Mesendoderm (in vitro differentiated cells): Measurements from ENCODE around the gene ARHGAP18.

ENCODE experiments used
- DNase-seq: peaks from one replicate; pipeline ENCODE4 v3.0.0; 2013
- H2AK5ac ChIP-seq: 2 replicates; pipeline ENCODE4 v1.6.1; 2013; ENCODE audit warnings: low read length, inconsistent platforms
- H2BK120ac ChIP-seq: 2 replicates; pipeline ENCODE4 v1.6.1; 2013; ENCODE audit warnings: low read depth, mild to moderate bottlenecking, low read length, moderate library complexity, mixed read lengths
- H2BK15ac ChIP-seq: replicated peaks from 2 replicates; pipeline ENCODE4 v1.6.1; 2013; ENCODE audit warnings: low read depth, mild to moderate bottlenecking, moderate library complexity
- H2BK5ac ChIP-seq: 2 replicates; pipeline ENCODE4 v1.6.1; 2013; ENCODE audit warnings: low read length, inconsistent platforms
- H3K18ac ChIP-seq: 2 replicates; pipeline ENCODE4 v1.6.1; 2013; ENCODE audit warnings: mild to moderate bottlenecking, low read length, mixed read lengths
- H3K23ac ChIP-seq: one replicate; pipeline ENCODE4 v1.6.1; 2013; ENCODE audit warnings: low read length
- H3K27ac ChIP-seq: 2 replicates; pipeline ENCODE4 v1.5.1; 2013; ENCODE audit warnings: low read depth, mild to moderate bottlenecking, inconsistent platforms, low read length, moderate library complexity
- H3K27me3 ChIP-seq: 2 replicates; pipeline ENCODE4 v1.6.1; 2013; ENCODE audit warnings: low read length, control low read depth, mild to moderate bottlenecking, inconsistent platforms; ENCODE audit not compliant: insufficient read depth, poor library complexity
- H3K36me3 ChIP-seq: 2 replicates; pipeline ENCODE4 v1.6.1; 2013; ENCODE audit warnings: low read length, inconsistent platforms; ENCODE audit not compliant: control insufficient read depth, insufficient read depth
- H3K4ac ChIP-seq: one replicate; pipeline ENCODE4 v1.6.1; 2013; ENCODE audit warnings: low read depth, mild to moderate bottlenecking, low read length, moderate library complexity
- H3K4me1 ChIP-seq: 2 replicates; pipeline ENCODE4 v1.6.1; 2013; ENCODE audit warnings: low read depth, low read length, inconsistent platforms; ENCODE audit not compliant: control insufficient read depth
- H3K4me2 ChIP-seq: 2 replicates; pipeline ENCODE4 v1.6.1; 2013; ENCODE audit warnings: low read length
- H3K4me3 ChIP-seq: 2 replicates; pipeline ENCODE4 v1.5.1; 2013; ENCODE audit warnings: mild to moderate bottlenecking, low read length
- H3K56ac ChIP-seq: one replicate; pipeline ENCODE4 v1.6.1; 2013; ENCODE audit warnings: low read length
- H3K79me1 ChIP-seq: 2 replicates; pipeline ENCODE4 v1.6.1; 2013; ENCODE audit warnings: low read length, inconsistent platforms
- H3K79me2 ChIP-seq: 2 replicates; pipeline ENCODE4 v1.6.1; 2013; ENCODE audit warnings: mild to moderate bottlenecking, low read length; ENCODE audit not compliant: control insufficient read depth, insufficient read depth
- H3K9ac ChIP-seq: 2 replicates; pipeline ENCODE4 v1.6.1; 2013; ENCODE audit warnings: low read length, inconsistent platforms
- H4K5ac ChIP-seq: one replicate; pipeline ENCODE4 v1.6.1; 2013; ENCODE audit warnings: low read length
- H4K8ac ChIP-seq: one replicate; pipeline ENCODE4 v1.6.1; 2013; ENCODE audit warnings: low read depth, mild to moderate bottlenecking, control low read depth, low read length, moderate library complexity
- WGBS: extraction: QIAGEN DNeasy Blood & Tissue Kit; methylation state at CpG from one replicate; pipeline ENCODE4 v1.1.7; 2013; ENCODE audit warnings: low lambda C conversion rate, missing lambda C conversion rate; ENCODE audit not compliant: insufficient coverage; ENCODE audit errors: extremely low coverage; 5-methylcytosine and 5-hydroxymethylcytosine counted together

The ARHGAP18 gene

DNA sequence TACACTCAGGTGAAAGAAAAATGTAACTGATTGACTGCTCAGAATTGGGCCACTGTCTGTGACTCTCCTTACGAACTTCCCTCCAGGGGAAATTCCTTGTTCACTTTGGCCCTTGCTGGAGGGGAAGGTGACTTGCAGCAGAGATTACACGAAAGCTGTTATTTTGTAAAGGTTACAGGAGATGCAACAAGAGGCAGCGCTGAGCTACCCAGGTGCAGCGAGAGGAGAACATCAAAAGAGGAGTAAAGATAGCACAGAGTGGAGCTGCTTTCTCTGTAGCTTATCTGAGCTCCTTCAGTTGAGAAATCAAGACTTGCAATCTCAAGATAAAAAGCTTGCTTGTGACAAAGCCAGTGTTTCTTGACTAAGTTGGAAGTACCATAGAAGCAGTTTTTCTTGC lies 144.6 kb downstream of the ARHGAP18 start:
- H3K4me1 ChIP-seq: no peaks in the 10 kb centered on the region
- no peak overlapping the region for H3K4me2 ChIP-seq
- H3K79me2 ChIP-seq: no peaks in the 10 kb centered on the region
- no peak overlapping the region for H3K18ac ChIP-seq
- no peak overlapping the region for H2BK5ac ChIP-seq
- no peaks in the 10 kb centered on the region for H3K79me1 ChIP-seq
- H4K5ac ChIP-seq: no peak overlapping the region
- H3K27ac ChIP-seq: no peak overlapping the region
- H3K27me3 ChIP-seq: no peaks in the 10 kb centered on the region
- H2AK5ac ChIP-seq: no peak overlapping the region
- no peak overlapping the region for H3K9ac ChIP-seq
- no peak overlapping the region for H2BK15ac ChIP-seq
- no peak overlapping the region for H3K23ac ChIP-seq
- no peak overlapping the region for H4K8ac ChIP-seq
- no peaks in the 10 kb centered on the region for H3K36me3 ChIP-seq
- no peak overlapping the region for H2BK120ac ChIP-seq
- WGBS: no CpG with 5 or more reads among the region's 4 CpGs
- no peak overlapping the region for H3K56ac ChIP-seq
- H3K4me3 ChIP-seq: no peak overlapping the region
- DNase-seq: peak; percentile 72
- H3K4ac ChIP-seq: no peak overlapping the region

DNA sequence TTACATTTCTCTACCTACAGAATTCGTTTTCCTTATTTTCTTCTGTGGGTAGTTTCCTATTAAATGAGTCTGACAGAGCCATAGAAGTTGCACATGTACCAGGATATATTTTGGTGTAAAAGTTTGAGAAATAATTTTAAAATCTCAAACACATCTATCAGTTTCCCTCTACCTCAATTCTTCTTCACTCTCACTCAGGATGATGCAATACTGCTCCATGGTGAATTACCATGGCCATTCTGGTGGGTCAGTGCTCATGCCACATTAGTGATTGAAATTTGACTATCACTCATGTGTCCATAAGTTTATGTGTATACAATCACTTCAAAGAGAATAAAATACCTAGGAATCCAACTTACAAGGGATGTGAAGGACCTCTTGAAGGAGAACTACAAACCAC lies 151.7 kb downstream of the ARHGAP18 start:
- H3K9ac ChIP-seq: no peak overlapping the region
- no peak overlapping the region for H3K4ac ChIP-seq
- no peak overlapping the region for H3K23ac ChIP-seq
- WGBS: 100% methylated on average over 1 of the region's 1 CpG
- H3K4me3 ChIP-seq: no peak overlapping the region
- no peaks in the 10 kb centered on the region for H3K79me1 ChIP-seq
- H2AK5ac ChIP-seq: no peak overlapping the region
- H3K4me2 ChIP-seq: no peak overlapping the region
- H3K56ac ChIP-seq: no peak overlapping the region
- no peak for DNase-seq
- no peaks in the 10 kb centered on the region for H3K27me3 ChIP-seq
- no peak overlapping the region for H2BK15ac ChIP-seq
- no peak overlapping the region for H3K27ac ChIP-seq
- H2BK120ac ChIP-seq: no peak overlapping the region
- no peak overlapping the region for H4K5ac ChIP-seq
- H2BK5ac ChIP-seq: no peak overlapping the region
- H3K4me1 ChIP-seq: peaks cover 9% of the 10 kb centered on the region
- no peaks in the 10 kb centered on the region for H3K79me2 ChIP-seq
- H3K36me3 ChIP-seq: no peaks in the 10 kb centered on the region
- H3K18ac ChIP-seq: no peak overlapping the region
- H4K8ac ChIP-seq: no peak overlapping the region

DNA sequence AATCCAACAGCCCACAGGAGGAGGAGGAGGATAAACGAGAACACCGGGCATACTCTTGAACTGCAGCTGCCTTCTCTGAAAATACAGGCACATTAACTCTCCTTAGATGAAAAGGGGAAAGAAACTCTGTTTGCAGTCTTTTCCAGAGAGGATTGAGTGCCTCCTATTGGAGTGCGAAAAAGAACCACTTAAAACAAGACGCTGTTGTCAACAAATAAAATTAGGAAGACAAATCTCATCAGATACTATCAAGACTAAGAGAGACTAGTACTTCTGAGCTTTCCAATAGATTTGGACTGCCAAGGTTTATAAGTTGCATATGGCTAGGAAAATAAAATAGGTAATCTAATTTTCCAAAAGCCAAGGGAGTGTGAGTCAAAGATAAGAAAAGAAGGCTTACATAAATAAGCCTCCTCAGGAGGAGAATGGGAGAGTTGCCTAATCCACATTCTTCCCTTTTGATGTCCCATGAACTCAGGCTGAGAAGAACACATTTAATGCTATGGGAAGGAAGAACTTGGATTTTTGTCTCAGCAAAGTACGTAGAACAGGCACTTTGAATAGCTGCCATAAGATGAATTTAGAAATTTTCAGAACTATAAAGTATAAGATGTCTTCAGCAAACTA lies 154.7 kb downstream of the ARHGAP18 start:
- Histone ChIP-seq H3K27ac (peak overlapping the region; percentile 81), H3K9ac (no peak overlapping the region), H3K18ac (no peak overlapping the region), H3K4me3 (no peak overlapping the region), H3K79me1 (no peaks in the 10 kb centered on the region), H4K5ac (peak overlapping the region; percentile 56), H2BK120ac (no peak overlapping the region), H4K8ac (no peak overlapping the region), H3K4me2 (no peak overlapping the region), H2BK5ac (peak overlapping the region; percentile 70), H2BK15ac (no peak overlapping the region), H2AK5ac (peak overlapping the region; percentile 88), H3K4ac (no peak overlapping the region), H3K27me3 (no peaks in the 10 kb centered on the region), H3K4me1 (peaks cover 9% of the 10 kb centered on the region), H3K23ac (peak overlapping the region; percentile 66), H3K79me2 (no peaks in the 10 kb centered on the region), H3K36me3 (no peaks in the 10 kb centered on the region), H3K56ac (peak overlapping the region; percentile 60)
- WGBS: no CpG with 5 or more reads among the region's 5 CpGs
- DNase-seq: peak; percentile 59

DNA sequence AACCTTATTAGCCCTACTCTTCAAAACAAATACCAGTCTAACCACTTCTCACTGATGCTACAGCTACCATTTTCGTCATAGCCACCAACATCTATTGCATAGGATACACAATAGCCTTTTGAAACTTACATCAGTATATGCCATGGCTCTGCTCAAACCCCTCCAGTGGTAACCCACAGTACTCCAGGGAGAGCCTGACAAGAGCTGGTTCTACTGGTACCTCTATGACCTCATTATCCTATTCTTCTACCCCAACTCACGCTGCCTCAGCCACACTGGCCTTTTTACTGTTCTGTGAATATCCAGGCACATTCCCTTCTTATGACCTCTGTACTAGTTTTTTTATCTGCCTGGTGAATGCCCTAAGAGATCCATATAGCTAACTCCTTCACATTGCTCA lies 157.6 kb downstream of the ARHGAP18 start:
- H3K79me2 ChIP-seq: no peaks in the 10 kb centered on the region
- H3K9ac ChIP-seq: no peak overlapping the region
- peaks cover 9% of the 10 kb centered on the region for H3K4me1 ChIP-seq

DNA sequence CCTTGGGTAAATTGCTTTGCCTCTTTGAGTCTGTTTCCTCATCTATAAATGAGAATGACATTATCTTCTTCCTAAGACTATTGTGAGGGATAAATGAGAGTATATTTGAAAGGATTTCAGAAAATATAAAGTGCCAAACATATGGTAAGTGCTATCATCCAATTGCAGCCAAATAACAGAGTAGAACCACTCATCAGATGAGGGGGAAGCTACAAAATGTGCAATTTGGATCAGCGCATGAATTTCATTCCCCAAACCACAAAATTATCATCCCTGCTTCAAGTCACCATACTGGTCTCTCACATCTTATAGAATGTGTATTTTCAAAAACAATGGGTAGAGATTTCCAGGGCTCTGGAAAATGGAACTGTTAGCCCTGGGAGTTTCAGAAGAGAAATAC lies 158.5 kb downstream of the ARHGAP18 start:
- H3K36me3 ChIP-seq: no peaks in the 10 kb centered on the region
- no peak overlapping the region for H3K4ac ChIP-seq
- no CpG with 5 or more reads among the region's 1 CpG for WGBS
- H3K79me1 ChIP-seq: no peaks in the 10 kb centered on the region
- H3K27me3 ChIP-seq: no peaks in the 10 kb centered on the region
- H2BK15ac ChIP-seq: no peak overlapping the region
- no peak overlapping the region for H3K23ac ChIP-seq
- no peak overlapping the region for H3K4me3 ChIP-seq
- no peak overlapping the region for H3K27ac ChIP-seq
- no peak overlapping the region for H3K4me2 ChIP-seq
- no peak overlapping the region for H3K18ac ChIP-seq
- H3K4me1 ChIP-seq: peaks cover 9% of the 10 kb centered on the region
- no peak overlapping the region for H3K9ac ChIP-seq
- H2AK5ac ChIP-seq: no peak overlapping the region
- no peak overlapping the region for H4K5ac ChIP-seq
- H2BK5ac ChIP-seq: no peak overlapping the region
- H4K8ac ChIP-seq: no peak overlapping the region
- no peak for DNase-seq
- no peak overlapping the region for H3K56ac ChIP-seq
- H2BK120ac ChIP-seq: no peak overlapping the region
- no peaks in the 10 kb centered on the region for H3K79me2 ChIP-seq

More for the DNA sequence above, 157.6 kb downstream of the ARHGAP18 start:
- H2BK15ac ChIP-seq: no peak overlapping the region
- no CpG with 5 or more reads among the region's 2 CpGs for WGBS
- H2BK5ac ChIP-seq: no peak overlapping the region
- no peaks in the 10 kb centered on the region for H3K27me3 ChIP-seq
- no peak overlapping the region for H3K27ac ChIP-seq
- H3K23ac ChIP-seq: no peak overlapping the region
- no peaks in the 10 kb centered on the region for H3K36me3 ChIP-seq
- no peak overlapping the region for H2BK120ac ChIP-seq
- H3K56ac ChIP-seq: no peak overlapping the region
- H3K79me1 ChIP-seq: no peaks in the 10 kb centered on the region
- H3K18ac ChIP-seq: no peak overlapping the region
- H4K8ac ChIP-seq: no peak overlapping the region
- H3K4me3 ChIP-seq: no peak overlapping the region
- H4K5ac ChIP-seq: no peak overlapping the region
- H2AK5ac ChIP-seq: no peak overlapping the region
- H3K4me2 ChIP-seq: no peak overlapping the region
- H3K4ac ChIP-seq: no peak overlapping the region
- DNase-seq: no peak

DNA sequence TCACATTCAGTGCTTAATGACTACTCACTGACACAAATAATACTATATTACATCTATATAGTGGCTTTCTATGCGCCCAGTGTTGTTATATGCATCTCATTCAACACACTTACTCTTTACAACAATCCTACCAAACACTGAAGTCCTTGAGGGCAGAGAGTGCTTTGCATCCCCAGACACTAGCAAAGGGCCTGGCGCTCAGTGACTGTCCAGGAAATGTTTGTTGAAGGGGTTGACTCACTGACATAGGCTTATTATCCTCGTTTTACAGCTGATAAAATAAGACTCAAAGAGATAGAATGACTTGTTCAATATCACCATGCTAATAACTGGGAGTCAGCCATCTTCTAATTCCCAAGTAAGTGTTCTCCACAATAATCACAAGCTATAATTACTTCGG lies 163.3 kb downstream of the ARHGAP18 start:
- no peak overlapping the region for H2AK5ac ChIP-seq
- H3K27me3 ChIP-seq: no peaks in the 10 kb centered on the region
- no peak overlapping the region for H2BK120ac ChIP-seq
- H3K9ac ChIP-seq: no peak overlapping the region
- DNase-seq: no peak
- no peaks in the 10 kb centered on the region for H3K4me1 ChIP-seq
- H3K4me2 ChIP-seq: no peak overlapping the region
- H3K79me2 ChIP-seq: no peaks in the 10 kb centered on the region
- 100% methylated on average over 1 of the region's 4 CpGs for WGBS
- H2BK5ac ChIP-seq: no peak overlapping the region
- no peak overlapping the region for H3K56ac ChIP-seq
- no peak overlapping the region for H3K4me3 ChIP-seq
- no peaks in the 10 kb centered on the region for H3K36me3 ChIP-seq
- H4K5ac ChIP-seq: no peak overlapping the region
- no peak overlapping the region for H3K23ac ChIP-seq
- no peak overlapping the region for H3K27ac ChIP-seq
- no peak overlapping the region for H3K18ac ChIP-seq
- H3K79me1 ChIP-seq: no peaks in the 10 kb centered on the region
- no peak overlapping the region for H3K4ac ChIP-seq
- no peak overlapping the region for H2BK15ac ChIP-seq
- no peak overlapping the region for H4K8ac ChIP-seq
